Kidney epithelial cell (primary cell): ENCODE measurements around the gene URB1. TPM values are rescaled to one million over a fixed set of nuclear protein-coding genes. Genes with fewer than 3 reads are reported as not detected.

ENCODE experiments used
- DNase-seq: peaks from one replicate; pipeline ENCODE4 v3.0.0-alpha.2; 2010; ENCODE audit warnings: low read depth
- H3K27me3 ChIP-seq: 2 replicates; pipeline ENCODE4 v1.6.0; 2011; ENCODE audit warnings: low read length; ENCODE audit not compliant: control insufficient read depth, insufficient read depth
- H3K36me3 ChIP-seq: 2 replicates; pipeline ENCODE4 v1.5.1; 2011; ENCODE audit warnings: low read length; ENCODE audit not compliant: control insufficient read depth, insufficient read depth
- H3K4me3 ChIP-seq: 2 replicates; pipeline ENCODE4 v1.5.1; 2011; ENCODE audit warnings: low read depth, mild to moderate bottlenecking, control low read depth, low read length
- total RNA-seq: library from RNA; depleted of rRNA; stranded (reverse); fragments of >200 nt; gene quantifications from 2 replicates; pipeline ENCODE4 v1.2.3, GENCODE V29; 2015
- TF ChIP-seq, protein P1 (sequence below): IDR thresholded peaks from 2 replicates; pipeline ENCODE4 v1.5.1; 2011; ENCODE audit warnings: mild to moderate bottlenecking, moderate library complexity, low read length, control low read depth, inconsistent platforms; ENCODE audit not compliant: insufficient read depth, poor library complexity, severe bottlenecking

Gene URB1
- total RNA-seq, 1 donor from 2014 or later = 17.8 TPM

DNA sequence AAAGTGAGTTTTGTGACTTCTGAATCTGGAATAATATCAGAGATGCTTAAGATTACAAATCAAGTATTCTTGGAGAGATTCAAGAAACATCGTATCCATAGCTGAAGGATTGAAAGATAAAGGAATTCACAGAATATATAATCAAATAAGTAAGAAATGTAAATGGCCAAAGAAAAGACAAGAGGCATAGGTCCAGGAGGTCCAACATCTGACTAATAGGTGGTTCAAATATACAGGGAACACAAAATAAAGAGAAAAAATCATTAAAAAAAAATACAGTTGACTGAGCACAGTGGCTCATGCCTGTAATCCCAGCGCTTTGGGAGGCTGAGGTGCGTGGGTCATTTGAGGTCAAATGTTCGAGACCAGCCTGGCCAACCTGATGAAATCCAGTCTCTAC is 107.3 kb downstream of the URB1 start:
- no peaks in the 10 kb centered on the region for H3K36me3 ChIP-seq
- no peak for DNase-seq
- no peak overlapping the region for H3K4me3 ChIP-seq
- TF ChIP-seq, protein P1, sequence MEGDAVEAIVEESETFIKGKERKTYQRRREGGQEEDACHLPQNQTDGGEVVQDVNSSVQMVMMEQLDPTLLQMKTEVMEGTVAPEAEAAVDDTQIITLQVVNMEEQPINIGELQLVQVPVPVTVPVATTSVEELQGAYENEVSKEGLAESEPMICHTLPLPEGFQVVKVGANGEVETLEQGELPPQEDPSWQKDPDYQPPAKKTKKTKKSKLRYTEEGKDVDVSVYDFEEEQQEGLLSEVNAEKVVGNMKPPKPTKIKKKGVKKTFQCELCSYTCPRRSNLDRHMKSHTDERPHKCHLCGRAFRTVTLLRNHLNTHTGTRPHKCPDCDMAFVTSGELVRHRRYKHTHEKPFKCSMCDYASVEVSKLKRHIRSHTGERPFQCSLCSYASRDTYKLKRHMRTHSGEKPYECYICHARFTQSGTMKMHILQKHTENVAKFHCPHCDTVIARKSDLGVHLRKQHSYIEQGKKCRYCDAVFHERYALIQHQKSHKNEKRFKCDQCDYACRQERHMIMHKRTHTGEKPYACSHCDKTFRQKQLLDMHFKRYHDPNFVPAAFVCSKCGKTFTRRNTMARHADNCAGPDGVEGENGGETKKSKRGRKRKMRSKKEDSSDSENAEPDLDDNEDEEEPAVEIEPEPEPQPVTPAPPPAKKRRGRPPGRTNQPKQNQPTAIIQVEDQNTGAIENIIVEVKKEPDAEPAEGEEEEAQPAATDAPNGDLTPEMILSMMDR = no peak
- H3K27me3 ChIP-seq = no peaks in the 10 kb centered on the region

DNA sequence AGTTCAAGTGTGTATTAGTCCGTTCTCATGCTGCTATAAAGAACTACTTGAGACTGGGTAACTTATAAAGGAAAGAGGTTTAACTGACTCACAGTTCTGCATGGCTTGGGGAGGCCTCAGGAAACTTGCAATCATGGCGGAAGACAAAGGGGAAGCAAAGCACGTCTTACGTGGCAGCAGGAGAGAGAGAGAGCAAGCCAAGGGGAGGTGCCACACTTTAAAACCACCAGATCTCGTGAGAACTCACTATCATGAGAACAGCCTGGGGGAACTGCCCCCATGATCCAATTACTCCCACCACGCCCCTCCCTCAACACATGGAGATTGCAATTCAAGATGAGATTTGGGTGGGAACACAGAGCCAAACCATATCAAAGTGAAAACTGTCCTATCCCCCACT is 109.8 kb downstream of the URB1 start:
- Histone ChIP-seq H3K27me3 (no peaks in the 10 kb centered on the region), H3K4me3 (no peak overlapping the region), H3K36me3 (no peaks in the 10 kb centered on the region)
- TF ChIP-seq, protein P1 = no peak
- no peak for DNase-seq

DNA sequence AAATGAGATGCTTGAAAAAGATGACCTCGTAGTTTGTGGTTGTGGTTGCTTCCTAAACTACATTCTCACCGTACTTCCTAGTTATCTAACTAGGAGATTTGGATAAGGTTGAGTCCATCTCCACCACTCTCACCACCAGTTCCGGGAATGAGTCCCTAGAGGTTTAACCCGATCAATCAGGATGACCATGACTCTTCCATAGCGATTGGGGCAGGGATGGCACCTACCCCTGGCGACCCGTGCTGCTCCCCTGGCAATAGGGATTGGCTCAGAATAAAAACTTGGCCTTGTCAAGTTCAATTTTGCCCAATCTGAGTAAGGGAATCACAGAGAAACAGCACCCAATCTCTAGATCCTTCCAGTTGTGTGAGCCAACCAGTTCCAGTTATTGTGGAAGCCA is 111.3 kb downstream of the URB1 start:
- H3K36me3 ChIP-seq = no peaks in the 10 kb centered on the region
- DNase-seq = no peak
- TF ChIP-seq, protein P1 = no peak

DNA sequence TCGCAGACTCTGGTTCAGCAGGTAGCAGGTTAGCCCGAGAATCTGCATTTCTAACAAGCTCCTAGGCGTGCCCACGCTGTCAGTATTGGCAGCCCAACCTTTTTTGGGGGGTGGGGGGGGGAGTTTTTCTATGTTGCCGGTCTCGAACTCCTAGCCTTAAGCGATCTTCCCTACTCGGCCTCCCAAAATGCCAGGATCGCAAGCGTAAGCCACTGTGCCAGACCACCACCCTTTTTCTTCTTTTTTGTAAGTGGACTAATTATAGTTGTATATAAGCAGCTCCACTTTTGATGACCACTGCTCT is 113.5 kb downstream of the URB1 start:
- Histone ChIP-seq H3K4me3 (peak overlapping the region; percentile 68), H3K27me3 (no peaks in the 10 kb centered on the region), H3K36me3 (no peaks in the 10 kb centered on the region)
- DNase-seq = no peak
- TF ChIP-seq, protein P1 = no peak

More for the DNA sequence above, 111.3 kb downstream of the URB1 start:
- Histone ChIP-seq H3K27me3 (no peaks in the 10 kb centered on the region), H3K4me3 (no peak overlapping the region)

DNA sequence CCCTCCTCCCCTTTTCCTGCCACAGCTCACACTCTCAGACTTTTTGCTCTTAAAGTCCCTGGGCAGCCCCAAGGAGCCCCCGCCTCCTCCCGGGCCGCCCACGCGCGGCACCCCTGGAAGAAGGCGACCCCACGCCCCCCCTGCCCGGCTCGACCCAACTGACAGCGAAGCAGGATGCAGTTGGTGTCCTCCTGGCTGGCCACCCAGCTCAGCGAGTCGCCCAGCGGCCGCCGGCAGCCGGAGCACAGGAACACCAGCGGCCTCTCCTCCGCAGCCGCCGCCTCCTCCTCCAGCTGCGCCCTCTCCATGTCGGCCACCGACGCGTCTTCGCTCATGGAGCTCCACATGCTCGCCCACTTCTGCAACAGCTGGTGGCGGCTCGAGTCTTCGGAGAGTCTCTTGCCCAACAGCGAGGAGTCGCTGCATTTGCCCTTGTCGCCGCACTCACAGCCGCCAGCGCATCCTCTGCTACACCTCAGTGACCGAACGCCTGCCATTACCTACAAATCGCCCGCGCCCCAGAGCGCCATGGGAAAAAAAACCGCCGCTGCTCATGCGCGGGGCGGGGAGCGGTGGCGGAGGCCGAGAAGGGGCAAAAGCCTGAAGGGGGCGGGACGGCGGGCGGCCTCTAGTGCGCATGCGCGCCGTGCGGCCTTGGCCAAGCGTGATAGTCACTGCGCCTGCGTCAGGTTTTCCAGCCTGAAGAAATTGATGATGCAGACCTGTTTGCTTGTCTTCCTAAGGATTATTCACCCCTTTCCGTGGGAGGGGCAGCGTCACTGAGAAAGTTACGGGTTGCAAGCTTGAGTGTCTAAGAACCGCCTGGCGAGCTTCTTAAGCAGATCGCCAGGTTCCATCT is 114.1 kb downstream of the URB1 start, which contains the start of gene MIS18A:
MIS18A (minus strand) TSS at position 532 of the 859 bp plus-strand sequence; CDS start at position 497, 35 bp downstream.
- TF ChIP-seq, protein P1 = no peak
- DNase-seq = peak; percentile 82
- no peaks in the 10 kb centered on the region for H3K27me3 ChIP-seq
- peak within 1 kb of the TSS; percentile 68 for H3K4me3 ChIP-seq
- H3K36me3 ChIP-seq = no peaks in the 10 kb centered on the region

DNA sequence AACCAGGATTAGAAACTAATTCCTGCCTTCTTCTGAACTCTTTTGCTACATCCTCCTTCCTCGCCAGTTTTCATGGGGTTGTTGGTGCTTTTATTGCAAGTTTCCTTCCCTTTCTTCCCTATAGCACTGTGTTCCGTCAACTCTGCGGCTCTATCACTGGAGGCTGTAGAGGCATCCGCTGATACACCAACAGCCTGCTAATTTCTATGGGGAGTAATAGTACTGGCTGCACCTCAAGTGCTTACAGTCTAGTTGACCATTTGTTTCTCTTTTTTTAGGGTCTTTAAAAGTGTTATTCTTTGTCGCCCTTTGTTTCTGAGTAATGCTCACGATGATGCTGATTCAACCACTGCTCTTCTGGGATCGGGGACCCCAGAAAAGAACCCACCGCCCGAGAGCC is 114.7 kb downstream of the URB1 start:
- Histone ChIP-seq H3K36me3 (no peaks in the 10 kb centered on the region), H3K4me3 (peak overlapping the region; percentile 68), H3K27me3 (no peaks in the 10 kb centered on the region)
- no peak for DNase-seq
- TF ChIP-seq, protein P1 = no peak
